Activated T-cell treated with anti-CD3 and anti-CD28 coated beads, Interleukin-2, amount 50 U/mL, for 72 hours (primary cell): ENCODE measurements around the gene CD47. TPM values are rescaled to one million over a fixed set of nuclear protein-coding genes. Genes with fewer than 3 reads are reported as not detected.

Experiments
- ATAC-seq, 2 donors: fragments of 150-1000 bp; cut with Tn5 transposase; replicated peaks in 1 of 2; 2 replicates each; pipeline ENCODE4 v1.10.0; 2021; ENCODE audit warnings: moderate library complexity in 2 of 2, mild to moderate bottlenecking in 1 of 2
- DNase-seq, 2 donors: peaks; one replicate each; pipeline ENCODE4 v3.0.0; 2021 to 2022; ENCODE audit warnings: mixed read lengths in 1 of 2
- H3K27ac Mint-ChIP-seq: one replicate; pipeline ENCODE4 v1.8.0; 2022; ENCODE audit warnings: mild to moderate bottlenecking, moderate library complexity, mixed read lengths
- H3K27me3 Mint-ChIP-seq: one replicate; pipeline ENCODE4 v1.8.0; 2022; ENCODE audit warnings: low read depth, mixed read lengths
- H3K36me3 Mint-ChIP-seq, 2 donors: one replicate each; pipeline ENCODE4 v1.8.0; 2022; ENCODE audit warnings: mixed read lengths in 2 of 2, mild to moderate bottlenecking in 1 of 2; ENCODE audit not compliant: insufficient read depth in 2 of 2
- H3K4me1 Mint-ChIP-seq: one replicate; pipeline ENCODE4 v1.8.0; 2022; ENCODE audit warnings: low read depth, mixed read lengths
- H3K4me3 Mint-ChIP-seq, 2 donors: one replicate each; pipeline ENCODE4 v1.8.0; 2022; ENCODE audit warnings: mild to moderate bottlenecking in 2 of 2, mixed read lengths in 2 of 2, moderate library complexity in 2 of 2
- H3K9me3 Mint-ChIP-seq, 2 donors: one replicate each; pipeline ENCODE4 v1.8.0; 2022; ENCODE audit warnings: mixed read lengths in 2 of 2
- total RNA-seq, 2 donors: library from RNA; stranded (reverse); gene quantifications; one replicate each; pipeline ENCODE4 v1.2.3, GENCODE V29; 2022

CD47 gene
- total RNA-seq, 2 donors from 2014 or later = 139 to 153 TPM

- H3K36me3 Mint-ChIP-seq = peaks cover 8 to 30% of the 10 kb centered on the region in 2 donors
- ATAC-seq (peak in 1 of 2 donors; percentile 7), DNase-seq (no peak)
- H3K4me3 Mint-ChIP-seq = peak overlapping the region in 1 of 2 donors; percentile 49
- H3K4me1 Mint-ChIP-seq = peaks cover 20% of the 10 kb centered on the region
- H3K9me3 Mint-ChIP-seq = no peaks in the 10 kb centered on the region
- peak overlapping the region; percentile 77 for H3K27ac Mint-ChIP-seq
- H3K27me3 Mint-ChIP-seq = no peaks in the 10 kb centered on the region
Measured at GRCh38 chr3:108047987-108048386, 42.8 kb downstream of the CD47 start.

DNA sequence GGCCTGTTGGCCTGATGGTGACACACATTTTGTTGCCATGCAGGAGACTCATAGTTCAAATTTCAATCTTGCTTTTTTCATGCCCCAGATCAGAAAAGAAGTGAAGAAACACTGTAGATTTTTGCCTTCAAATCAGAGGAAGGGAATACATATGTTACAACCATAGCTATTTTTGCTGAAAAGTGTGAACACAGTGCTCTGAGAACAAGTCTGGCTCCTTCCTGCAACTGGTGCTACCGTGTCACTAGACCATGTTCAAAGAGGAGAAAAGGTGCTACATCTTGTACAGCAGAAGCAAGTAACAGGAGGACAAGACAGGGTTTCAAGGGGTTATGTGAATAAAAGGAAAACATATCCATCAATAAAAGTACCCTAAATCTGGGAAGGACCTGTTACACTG is 44.6 kb downstream of the CD47 start:
- H3K27ac Mint-ChIP-seq = peak overlapping the region; percentile 72

DNA sequence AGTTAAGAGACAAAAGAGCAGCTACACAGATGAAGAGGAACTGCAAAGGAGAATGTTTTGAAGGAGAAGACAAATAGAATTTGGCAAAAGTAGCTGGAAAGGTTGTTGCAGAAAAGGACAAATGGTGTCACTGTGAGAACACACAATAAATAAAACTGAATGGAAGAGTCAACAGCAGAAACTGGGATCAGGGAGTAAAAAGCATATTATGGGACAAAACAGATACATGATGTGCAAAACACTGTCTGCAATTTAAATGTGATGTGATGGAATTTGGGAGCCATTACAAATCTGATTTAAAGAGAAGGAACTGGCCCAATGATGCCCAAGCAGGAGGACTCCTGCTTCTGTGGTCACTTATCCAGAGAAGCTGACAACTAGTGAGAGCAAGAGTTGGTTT is 46.1 kb downstream of the CD47 start:
- Mint-ChIP-seq H3K9me3 (no peaks in the 10 kb centered on the region), H3K27me3 (no peaks in the 10 kb centered on the region), H3K27ac (peak overlapping the region; percentile 3), H3K36me3 (peaks cover 3 to 15% of the 10 kb centered on the region in 2 donors), H3K4me3 (no peak overlapping the region), H3K4me1 (peaks cover 9% of the 10 kb centered on the region)
- no peak for ATAC-seq
- no peak for DNase-seq

More for the DNA sequence above, 44.6 kb downstream of the CD47 start:
- H3K9me3 Mint-ChIP-seq = no peaks in the 10 kb centered on the region
- H3K4me1 Mint-ChIP-seq = peaks cover 9% of the 10 kb centered on the region
- no peaks in the 10 kb centered on the region for H3K27me3 Mint-ChIP-seq
- H3K4me3 Mint-ChIP-seq = no peak overlapping the region
- H3K36me3 Mint-ChIP-seq = peaks cover 3 to 18% of the 10 kb centered on the region in 2 donors
- ATAC-seq = no peak
- DNase-seq = no peak

- no peaks in the 10 kb centered on the region for H3K9me3 Mint-ChIP-seq
- no peak overlapping the region for H3K27ac Mint-ChIP-seq
- H3K4me3 Mint-ChIP-seq = no peak overlapping the region
- no peaks in the 10 kb centered on the region for H3K27me3 Mint-ChIP-seq
- ATAC-seq (no peak), DNase-seq (no peak)
- H3K36me3 Mint-ChIP-seq = peaks cover 0 to 12% of the 10 kb centered on the region in 2 donors
- no peaks in the 10 kb centered on the region for H3K4me1 Mint-ChIP-seq
Measured at GRCh38 chr3:108042300-108042699, 48.5 kb downstream of the CD47 start.

DNA sequence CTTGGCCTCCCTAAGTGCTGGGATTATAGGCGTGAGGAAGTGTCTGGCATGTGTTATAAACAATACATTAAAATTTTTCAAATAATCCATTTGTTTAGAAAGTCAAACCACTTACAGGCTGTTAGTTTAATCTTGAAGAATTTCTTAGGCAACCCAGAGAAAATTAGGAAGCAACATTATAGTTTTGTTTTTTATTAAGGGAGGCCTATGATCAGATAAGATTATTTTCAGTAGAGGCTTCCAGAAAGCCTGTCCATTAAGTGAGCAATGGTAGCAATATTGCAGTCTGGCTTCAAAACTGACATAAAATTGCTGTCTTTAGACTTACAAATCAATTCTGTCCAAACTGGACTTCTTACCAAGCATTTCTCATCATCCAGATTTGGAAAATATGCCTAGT is 49.6 kb downstream of the CD47 start:
- Mint-ChIP-seq H3K36me3 (peaks cover 0 to 11% of the 10 kb centered on the region in 2 donors), H3K9me3 (no peaks in the 10 kb centered on the region), H3K4me1 (peaks cover 8% of the 10 kb centered on the region), H3K4me3 (no peak overlapping the region), H3K27ac (no peak overlapping the region), H3K27me3 (no peaks in the 10 kb centered on the region)
- DNase-seq = no peak
- ATAC-seq = no peak

DNA sequence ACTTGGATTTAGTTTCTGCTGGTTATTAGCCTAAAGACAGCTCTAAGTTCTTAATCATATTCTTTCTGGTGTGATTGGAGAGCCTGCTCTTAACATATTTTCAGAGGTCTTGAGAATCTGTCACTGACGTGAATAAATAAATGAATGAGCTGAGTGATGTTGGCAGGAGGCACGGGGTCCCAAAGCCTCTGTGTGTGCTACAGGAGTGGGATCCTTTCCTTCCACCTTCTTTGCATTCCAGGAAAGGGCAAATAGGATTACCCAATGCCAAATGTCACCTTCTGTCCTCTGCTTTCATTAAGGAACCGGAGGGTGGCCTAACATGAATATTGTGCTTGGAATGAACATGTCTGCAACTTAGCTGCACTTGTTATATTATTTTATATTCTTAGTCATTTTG is 53.1 kb downstream of the CD47 start:
- H3K27ac Mint-ChIP-seq = peak overlapping the region; percentile 75
- H3K36me3 Mint-ChIP-seq = peaks cover 0 to 2% of the 10 kb centered on the region in 2 donors
- no peak overlapping the region for H3K4me3 Mint-ChIP-seq
- no peaks in the 10 kb centered on the region for H3K27me3 Mint-ChIP-seq
- DNase-seq (no peak), ATAC-seq (no peak)
- no peaks in the 10 kb centered on the region for H3K9me3 Mint-ChIP-seq
- H3K4me1 Mint-ChIP-seq = peaks cover 15% of the 10 kb centered on the region

DNA sequence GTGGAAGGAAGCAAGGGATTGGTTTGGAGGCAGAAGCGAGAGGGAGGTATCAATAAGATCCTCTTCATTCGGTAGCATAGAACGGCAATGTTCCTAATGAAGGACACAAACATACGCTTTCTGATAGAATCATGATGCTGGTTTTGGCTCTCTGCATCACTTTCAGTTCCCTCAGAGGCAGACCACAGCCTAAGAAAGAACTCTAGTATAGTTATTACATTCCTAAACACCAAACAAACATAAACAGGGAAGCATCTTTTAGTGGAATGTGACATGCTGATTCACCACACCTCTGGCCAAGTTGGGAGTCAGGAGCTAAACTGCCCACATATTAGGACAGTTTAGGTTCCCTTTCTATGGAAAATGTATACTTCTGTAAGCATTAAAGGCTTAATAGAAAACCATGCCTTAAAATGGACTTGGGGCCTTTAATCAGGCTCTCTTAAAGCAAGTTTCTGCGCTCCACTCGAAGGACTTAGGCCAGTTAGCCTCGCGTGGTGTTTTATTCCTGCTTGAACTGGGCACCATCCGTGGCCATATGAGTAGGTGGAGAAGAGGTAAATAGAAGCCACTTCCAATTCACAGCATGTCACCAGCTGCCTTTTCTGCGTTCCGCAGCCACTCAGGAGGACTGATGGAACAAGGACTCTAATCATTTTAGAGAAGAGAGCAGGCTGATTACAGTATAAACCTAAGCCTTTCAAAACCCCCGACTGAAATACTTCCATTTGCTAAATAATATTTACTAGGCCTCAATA is 53.7 kb downstream of the CD47 start:
- DNase-seq = no peak
- Mint-ChIP-seq H3K4me1 (peaks cover 15% of the 10 kb centered on the region), H3K4me3 (no peak overlapping the region), H3K27ac (peak overlapping the region; percentile 75), H3K36me3 (peaks cover 0 to 2% of the 10 kb centered on the region in 2 donors), H3K9me3 (no peaks in the 10 kb centered on the region), H3K27me3 (no peaks in the 10 kb centered on the region)
- no peak for ATAC-seq

- Mint-ChIP-seq H3K4me1 (peaks cover 15% of the 10 kb centered on the region), H3K9me3 (no peaks in the 10 kb centered on the region), H3K36me3 (peaks cover 0 to 2% of the 10 kb centered on the region in 2 donors), H3K4me3 (no peak overlapping the region), H3K27ac (peak overlapping the region; percentile 75), H3K27me3 (no peaks in the 10 kb centered on the region)
- ATAC-seq (no peak), DNase-seq (no peak)
Measured at GRCh38 chr3:108036401-108036800, 54.4 kb downstream of the CD47 start.

GRCh38 chr3:108035751-108036150 is 55.1 kb downstream of the CD47 start:
- Mint-ChIP-seq H3K27ac (peak overlapping the region; percentile 75), H3K36me3 (peaks cover 0 to 2% of the 10 kb centered on the region in 2 donors), H3K4me1 (peaks cover 15% of the 10 kb centered on the region), H3K27me3 (no peaks in the 10 kb centered on the region), H3K4me3 (no peak overlapping the region), H3K9me3 (no peaks in the 10 kb centered on the region)
- no peak for DNase-seq
- peak in 1 of 2 donors; percentile 30 for ATAC-seq

- ATAC-seq (peak; percentile 13 to 28), DNase-seq (no peak)
- H3K4me1 Mint-ChIP-seq = peaks cover 13% of the 10 kb centered on the region
- H3K27ac Mint-ChIP-seq = no peak overlapping the region
- no peak overlapping the region for H3K4me3 Mint-ChIP-seq
- no peaks in the 10 kb centered on the region for H3K27me3 Mint-ChIP-seq
- H3K9me3 Mint-ChIP-seq = peaks cover 2 to 3% of the 10 kb centered on the region in 2 donors
- peaks cover 7 to 11% of the 10 kb centered on the region in 2 donors for H3K36me3 Mint-ChIP-seq
Measured at GRCh38 chr3:108031895-108032294, 58.9 kb downstream of the CD47 start.

GRCh38 chr3:108030960-108031359 is 59.9 kb downstream of the CD47 start:
- no peaks in the 10 kb centered on the region for H3K27me3 Mint-ChIP-seq
- H3K4me1 Mint-ChIP-seq = peaks cover 4% of the 10 kb centered on the region
- H3K4me3 Mint-ChIP-seq = no peak overlapping the region
- H3K27ac Mint-ChIP-seq = no peak overlapping the region
- no peak for ATAC-seq
- no peak for DNase-seq
- peaks cover 2 to 3% of the 10 kb centered on the region in 2 donors for H3K9me3 Mint-ChIP-seq
- peaks cover 7 to 13% of the 10 kb centered on the region in 2 donors for H3K36me3 Mint-ChIP-seq

DNA sequence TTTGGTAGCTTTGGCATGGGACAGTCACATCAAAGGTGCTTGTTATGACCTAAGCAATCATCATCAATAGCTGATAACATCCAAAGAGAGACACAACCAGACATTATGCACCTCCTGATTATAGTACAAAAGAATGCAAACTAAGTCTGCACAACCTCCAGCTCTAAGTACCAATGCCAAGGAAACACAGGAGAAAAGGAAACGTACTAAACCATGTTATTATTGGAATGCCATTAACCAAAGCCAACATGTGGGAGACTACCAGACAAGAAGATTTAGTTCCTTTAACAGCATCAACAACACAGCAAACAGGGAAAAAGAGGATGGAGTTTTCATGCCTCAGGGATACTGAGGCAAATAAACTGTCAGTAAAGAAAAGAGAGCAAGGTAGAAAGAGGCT is 61.4 kb downstream of the CD47 start:
- H3K27ac Mint-ChIP-seq = no peak overlapping the region
- no peak for ATAC-seq
- H3K27me3 Mint-ChIP-seq = no peaks in the 10 kb centered on the region
- H3K4me1 Mint-ChIP-seq = no peaks in the 10 kb centered on the region
- H3K36me3 Mint-ChIP-seq = peaks cover 7 to 13% of the 10 kb centered on the region in 2 donors
- no peak overlapping the region for H3K4me3 Mint-ChIP-seq
- DNase-seq = no peak
- peaks cover 2 to 3% of the 10 kb centered on the region in 2 donors for H3K9me3 Mint-ChIP-seq

GRCh38 chr3:108028896-108029295 is 61.9 kb downstream of the CD47 start:
- ATAC-seq (no peak), DNase-seq (no peak)
- no peaks in the 10 kb centered on the region for H3K27me3 Mint-ChIP-seq
- H3K36me3 Mint-ChIP-seq = peaks cover 7 to 13% of the 10 kb centered on the region in 2 donors
- no peak overlapping the region for H3K4me3 Mint-ChIP-seq
- no peak overlapping the region for H3K27ac Mint-ChIP-seq
- no peaks in the 10 kb centered on the region for H3K4me1 Mint-ChIP-seq
- peaks cover 2 to 3% of the 10 kb centered on the region in 2 donors for H3K9me3 Mint-ChIP-seq

DNA sequence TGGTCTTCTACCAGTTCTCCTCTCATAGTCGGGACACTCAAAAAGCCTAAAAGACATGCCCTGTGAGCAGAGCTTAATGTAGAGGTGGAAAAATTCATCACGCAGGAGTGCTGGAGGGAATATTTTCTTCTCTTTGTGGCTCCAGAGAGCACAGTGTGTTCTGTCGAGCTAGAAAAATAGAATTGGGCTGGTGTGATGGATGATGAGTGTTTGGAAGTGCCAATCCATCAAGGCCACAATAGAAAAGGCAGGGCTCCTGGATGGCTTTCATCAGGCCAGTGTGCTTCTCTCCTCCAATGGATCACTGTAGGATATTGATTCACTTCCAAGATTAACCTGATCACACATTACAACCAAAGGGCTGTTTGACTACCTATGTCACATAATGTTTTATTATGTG is 65.7 kb downstream of the CD47 start:
- H3K9me3 Mint-ChIP-seq = peaks cover 2 to 3% of the 10 kb centered on the region in 2 donors
- H3K27me3 Mint-ChIP-seq = no peaks in the 10 kb centered on the region
- no peak overlapping the region for H3K4me3 Mint-ChIP-seq
- H3K4me1 Mint-ChIP-seq = no peaks in the 10 kb centered on the region
- ATAC-seq (no peak), DNase-seq (no peak)
- H3K36me3 Mint-ChIP-seq = peaks cover 5 to 13% of the 10 kb centered on the region in 2 donors
- H3K27ac Mint-ChIP-seq = no peak overlapping the region
